GM10266 (cell line): ENCODE measurements around the gene PRSS27.
A peak's percentile ranks its signal among the peaks of the same experiment; 100 is the strongest.
"Not testable (repeated sequence)": the region's sequence is repeated elsewhere in the genome, so short reads cannot be mapped to it uniquely, and the experiment has no call there.

ENCODE experiments used
- DNase-seq: peaks from one replicate; pipeline ENCODE4 v3.0.0; 2012; ENCODE audit errors: extremely low spot score
- CTCF ChIP-seq: IDR thresholded peaks from 2 replicates; pipeline ENCODE4 v1.5.1; 2012; ENCODE audit warnings: mild to moderate bottlenecking, low read depth; ENCODE audit not compliant: control insufficient read depth, insufficient read depth; ENCODE audit errors: missing control alignments

PRSS27 gene

GRCh38 chr16:2689968-2690801 lies 29.8 kb downstream of the PRSS27 start:
- no peak for TF ChIP-seq CTCF

GRCh38 chr16:2689422-2689821 lies 30.6 kb downstream of the PRSS27 start:
- not testable (repeated sequence) for DNase-seq

More at GRCh38 chr16:2689968-2690801, 29.8 kb downstream of the PRSS27 start:
- DNase-seq: no peak

- TF ChIP-seq CTCF: no peak
- no peak for DNase-seq
These were observed 32.3 kb downstream of the PRSS27 start for GRCh38 chr16:2687531-2688308.

- TF ChIP-seq CTCF: peak; percentile 0
- DNase-seq: peak; percentile 93
These were observed 33.0 kb downstream of the PRSS27 start for GRCh38 chr16:2686912-2687507.

GRCh38 chr16:2686075-2686474 lies 33.9 kb downstream of the PRSS27 start:
- DNase-seq: not testable (repeated sequence)

- not testable (repeated sequence) for DNase-seq
These were observed 37.0 kb downstream of the PRSS27 start for GRCh38 chr16:2683041-2683440.

- TF ChIP-seq CTCF: no peak
These were observed 37.6 kb downstream of the PRSS27 start, which contains the start of gene KCTD5 for GRCh38 chr16:2682209-2683021. Gene KCTD5 (plus strand): TSS chr16:2682523. CDS start chr16:2682549, 26 bp downstream.

GRCh38 chr16:2680360-2680759 lies 39.7 kb downstream of the PRSS27 start:
- not testable (repeated sequence) for DNase-seq

More at GRCh38 chr16:2682209-2683021, 37.6 kb downstream of the PRSS27 start, which contains the start of gene KCTD5:
- peak; percentile 97 for DNase-seq

- DNase-seq: not testable (repeated sequence)
These were observed 40.1 kb downstream of the PRSS27 start for GRCh38 chr16:2679902-2680301.

- not testable (repeated sequence) for DNase-seq
These were observed 41.6 kb downstream of the PRSS27 start for GRCh38 chr16:2678206-2678965.

GRCh38 chr16:2676937-2677336 lies 43.1 kb downstream of the PRSS27 start:
- not testable (repeated sequence) for DNase-seq
